Omental fat pad (tissue), 4 donors: ENCODE measurements around the gene LACTBL1. TPM values are rescaled to one million over a fixed set of nuclear protein-coding genes. Genes with fewer than 3 reads are reported as not detected.

ENCODE experiments used
- ATAC-seq: fragments of 150-250 bp; one replicate; pipeline ENCODE4 v1.9.1; 2016; ENCODE audit warnings: mild to moderate bottlenecking, moderate library complexity; ENCODE audit not compliant: low FRiP score
- DNase-seq: peaks from one replicate; pipeline ENCODE4 v3.0.0-alpha.2; 2019; ENCODE audit warnings: low spot score
- CTCF ChIP-seq, 3 donors: fragments of 450-650 bp; IDR thresholded peaks; one replicate each; pipeline ENCODE4 v1.5.1; 2016 to 2017; ENCODE audit warnings: antibody characterized with exemption in 3 of 3, mild to moderate bottlenecking in 3 of 3, moderate library complexity in 2 of 3
- total RNA-seq, 4 donors: library from RNA; depleted of rRNA; stranded (reverse); fragments of >200 nt; gene quantifications; one replicate each; pipeline ENCODE4 v1.1.0, GENCODE V29; 2016

The LACTBL1 gene
- total RNA-seq, 4 donors from 2014 or later = not detected

GRCh38 chr1:22959545-22960360 lies 12.9 kb downstream of the LACTBL1 start:
- TF ChIP-seq CTCF (IDR thresholded peaks at IDR 0.05) = no peak
- DNase-seq (no peak), ATAC-seq (no peak)

GRCh38 chr1:22958556-22958955 lies 14.1 kb downstream of the LACTBL1 start:
- no peak for TF ChIP-seq CTCF (IDR thresholded peaks at IDR 0.05)
- ATAC-seq (no peak), DNase-seq (no peak)

- ATAC-seq = no peak
- TF ChIP-seq CTCF (IDR thresholded peaks at IDR 0.05) = no peak
- DNase-seq = no peak
Observed at GRCh38 chr1:22957066-22957465, 15.6 kb downstream of the LACTBL1 start.

- TF ChIP-seq CTCF (IDR thresholded peaks at IDR 0.05) = no peak
- ATAC-seq (no peak), DNase-seq (no peak)
Observed at GRCh38 chr1:22955146-22955545, 17.5 kb downstream of the LACTBL1 start.

- TF ChIP-seq CTCF (IDR thresholded peaks at IDR 0.05) = no peak
- DNase-seq = no peak
- no peak for ATAC-seq
Observed at GRCh38 chr1:22953740-22954141, 18.9 kb downstream of the LACTBL1 start.

GRCh38 chr1:22953057-22953739 lies 19.5 kb downstream of the LACTBL1 start:
- TF ChIP-seq CTCF (IDR thresholded peaks at IDR 0.05) = no peak
- DNase-seq (no peak), ATAC-seq (no peak)

- ATAC-seq = no peak
Observed at GRCh38 chr1:22952694-22953056, 20.0 kb downstream of the LACTBL1 start.

More at GRCh38 chr1:22952694-22953056, 20.0 kb downstream of the LACTBL1 start:
- DNase-seq = no peak
- no peak for TF ChIP-seq CTCF (IDR thresholded peaks at IDR 0.05)
